BJ (cell line): ENCODE results near the gene PUDP. TPM values are rescaled to one million over a fixed set of nuclear protein-coding genes. Genes with fewer than 3 reads are reported as not detected.

Experiments
- CTCF ChIA-PET: fragments of 350-600 bp; formaldehyde crosslinking; extraction: SDS; loops from one replicate; lab custom pipeline; 2021; ENCODE audit warnings: antibody characterized with exemption, inconsistent platforms; lab: Yijun Ruan, JAX
- POLR2A ChIA-PET: fragments of 300-600 bp; sonication (Branson Sonifier 250); formaldehyde crosslinking; extraction: SDS; loops from one replicate; lab custom pipeline; 2021; ENCODE audit warnings: antibody characterized with exemption; lab: Charles Lee
- DNase-seq: peaks from one replicate; pipeline ENCODE4 v3.0.0-alpha.2; 2011; ENCODE audit warnings: low read depth
- H3K27me3 ChIP-seq: 2 replicates; pipeline ENCODE4 v1.6.0; 2011; ENCODE audit warnings: low read length; ENCODE audit not compliant: control insufficient read depth, insufficient read depth
- H3K36me3 ChIP-seq: 2 replicates; pipeline ENCODE4 v1.5.1; 2011; ENCODE audit warnings: low read length; ENCODE audit not compliant: control insufficient read depth, insufficient read depth
- H3K4me3 ChIP-seq: 2 replicates; pipeline ENCODE4 v1.5.1; 2011; ENCODE audit warnings: low read depth, mild to moderate bottlenecking, control low read depth, low read length
- CTCF ChIP-seq: IDR thresholded peaks from 2 replicates; pipeline ENCODE4 v1.5.1; 2011; ENCODE audit warnings: low read depth, mild to moderate bottlenecking, control low read depth, inconsistent platforms, low read length, moderate library complexity; ENCODE audit not compliant: insufficient read depth
- polyA minus RNA-seq: library from RNA; depleted of rRNA, polyadenylated mRNA; stranded (reverse); fragments of >200 nt; gene quantifications from 2 replicates; pipeline ENCODE4 v1.2.3, GENCODE V29; 2011; rRNA and poly(A)+ RNA removed
- polyA plus RNA-seq: library from polyadenylated mRNA; depleted of rRNA; stranded (reverse); fragments of >200 nt; gene quantifications from 2 replicates; pipeline ENCODE4 v1.2.3, GENCODE V29; 2011; rRNA removed

Gene PUDP
- polyA plus RNA-seq: 17.1 and 17.2 TPM in 2 replicates
- polyA minus RNA-seq: 8.9 and 12.6 TPM in 2 replicates

GRCh38 chrX:7147978-7148854 is at the start of gene PUDP:
Gene PUDP, minus strand, starts transcription at chrX:7148153. Its CDS starts 40 bp downstream, at chrX:7148113.
- Histone ChIP-seq H3K27me3 (no peaks in the 10 kb centered on the region), H3K4me3 (peak within 1 kb of the TSS; percentile 85), H3K36me3 (no peaks in the 10 kb centered on the region)
- no peak for DNase-seq
- POLR2A ChIA-PET: interaction anchor here (0.6 kb wide), 1 partner anchor 47 kb away, joined by 8 read pairs; no protein-coding TSS in a partner anchor
- CTCF ChIA-PET: interaction anchor here (0.7 kb wide), 1 partner anchor 59 kb away, joined by 3 read pairs; no protein-coding TSS in a partner anchor
- TF ChIP-seq CTCF: peak; percentile 40

- no peak for TF ChIP-seq CTCF
- ChIA-PET POLR2A (no interaction called here), CTCF (no interaction called here)
- Histone ChIP-seq H3K27me3 (no peaks in the 10 kb centered on the region; the same call in 1 of the 2 replicates), H3K36me3 (no peaks in the 10 kb centered on the region), H3K4me3 (no peak overlapping the region)
- DNase-seq: no peak
Observed at GRCh38 chrX:7194606-7195005, 46.7 kb upstream of the PUDP start.

GRCh38 chrX:7192871-7193270 is 44.9 kb upstream of the PUDP start:
- H3K27me3 ChIP-seq: no peaks in the 10 kb centered on the region; the same call in 1 of the 2 replicates
- no peaks in the 10 kb centered on the region for H3K36me3 ChIP-seq
- TF ChIP-seq CTCF: no peak
- ChIA-PET CTCF (no interaction called here), POLR2A (no interaction called here)
- H3K4me3 ChIP-seq: no peak overlapping the region
- no peak for DNase-seq

GRCh38 chrX:7191681-7192110 is 43.7 kb upstream of the PUDP start:
- no peaks in the 10 kb centered on the region; the same call in 1 of the 2 replicates for H3K27me3 ChIP-seq
- H3K4me3 ChIP-seq: no peak overlapping the region
- CTCF ChIA-PET: interaction anchor here (1.2 kb wide), 1 partner anchor 514 kb away, joined by 4 read pairs; no protein-coding TSS in a partner anchor
- POLR2A ChIA-PET: no interaction called here
- H3K36me3 ChIP-seq: no peaks in the 10 kb centered on the region
- DNase-seq: no peak
- TF ChIP-seq CTCF: no peak

- H3K4me3 ChIP-seq: no peak overlapping the region
- CTCF ChIA-PET: no interaction called here
- DNase-seq: no peak
- no peaks in the 10 kb centered on the region for H3K36me3 ChIP-seq
- POLR2A ChIA-PET: no interaction called here
- H3K27me3 ChIP-seq: no peaks in the 10 kb centered on the region
- TF ChIP-seq CTCF: no peak
Observed at GRCh38 chrX:7190157-7190556, 42.2 kb upstream of the PUDP start.
